DMS114 treated with DMSO at 0.1 percent for 48 hours (cell line): Measurements from ENCODE around the gene RARB.

ENCODE experiments used
- DNase-seq: peaks from one replicate; lab custom pipeline; 2025; ENCODE audit not compliant: unreplicated experiment; lab: John Stamatoyannopoulos, UW

The RARB gene

DNA sequence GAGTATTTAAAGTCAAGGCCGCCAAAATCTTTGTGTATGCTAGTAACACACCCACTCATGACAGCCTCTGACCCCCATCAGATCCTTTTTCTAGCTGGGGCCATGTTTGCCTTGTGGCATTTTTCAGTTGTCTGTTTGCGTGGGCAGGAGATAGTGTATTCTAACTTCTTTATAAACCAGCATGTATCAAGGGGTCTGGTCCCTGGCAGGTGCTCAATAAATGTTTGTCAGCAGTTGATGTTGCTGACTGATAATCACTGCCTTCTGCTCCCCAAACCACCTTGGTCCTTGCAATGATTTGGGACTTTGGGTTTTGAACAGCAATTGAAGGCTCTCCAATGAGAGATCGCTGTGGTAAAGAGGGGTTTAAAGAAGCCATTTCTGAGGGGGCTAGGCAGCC is 19.2 kb downstream of the RARB start:
- no peak for DNase-seq

DNA sequence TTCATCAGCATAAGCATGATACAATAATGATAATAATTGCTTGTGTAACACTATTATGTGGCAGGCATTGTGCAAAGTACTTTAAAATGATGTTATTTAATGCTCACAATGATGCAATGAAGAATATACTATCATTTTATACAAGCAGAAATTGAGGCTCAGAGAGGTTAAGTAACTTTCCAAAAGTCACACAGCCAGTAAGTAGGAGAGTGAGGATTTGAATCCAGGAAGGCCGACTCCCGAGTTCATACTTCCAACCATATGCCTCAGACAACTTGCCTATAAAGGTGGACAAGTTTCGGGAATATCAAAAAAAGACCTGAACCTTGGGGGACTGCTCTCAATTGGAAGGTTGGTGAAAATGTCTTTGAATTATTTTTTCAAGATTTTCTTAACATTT is 19.9 kb downstream of the RARB start:
- DNase-seq: no peak

DNA sequence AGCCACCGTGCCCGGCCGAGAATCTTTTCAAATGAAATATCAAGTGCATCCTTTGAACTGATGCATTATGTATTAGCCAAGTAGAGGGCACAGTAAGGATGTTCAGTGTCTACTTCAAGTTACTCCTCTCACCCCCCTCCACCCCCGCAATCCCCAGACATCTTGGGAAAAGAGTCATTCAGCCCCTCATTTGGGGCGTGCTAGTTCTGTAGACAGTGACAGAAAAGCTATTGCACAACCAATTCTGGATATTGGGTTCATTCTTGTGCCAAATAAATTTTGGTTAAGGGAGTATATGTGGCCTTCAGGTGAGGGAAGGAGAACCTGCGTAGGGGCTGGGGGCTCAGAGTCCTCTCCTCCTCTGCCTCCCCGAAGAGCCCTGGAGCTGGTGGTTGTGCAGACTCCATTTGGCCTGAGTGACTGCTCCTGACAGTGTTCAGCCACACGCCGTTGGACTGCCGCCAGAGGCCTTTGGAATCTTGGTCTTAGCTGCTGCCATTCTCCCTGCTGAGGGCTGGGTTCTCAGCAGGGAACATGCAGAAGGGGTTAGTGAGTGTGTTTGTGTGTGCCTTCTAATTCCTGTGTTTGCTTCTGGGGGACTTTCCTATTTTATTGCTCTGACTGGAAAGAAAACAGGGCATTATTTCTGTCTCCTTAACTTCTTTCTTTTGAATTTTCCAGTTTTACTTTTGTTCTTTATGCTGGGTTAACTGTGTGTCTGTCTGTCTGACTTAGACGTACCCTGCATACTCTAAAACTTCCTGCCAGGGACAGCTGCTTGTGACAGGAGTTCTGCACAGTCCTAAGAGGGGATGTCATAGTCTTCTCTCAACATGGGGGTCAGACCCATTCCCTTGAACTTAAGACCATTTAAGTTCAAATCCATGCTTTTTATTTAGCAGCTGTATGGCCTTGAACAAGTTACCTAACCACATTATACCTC is 21.0 kb downstream of the RARB start:
- DNase-seq: no peak

DNA sequence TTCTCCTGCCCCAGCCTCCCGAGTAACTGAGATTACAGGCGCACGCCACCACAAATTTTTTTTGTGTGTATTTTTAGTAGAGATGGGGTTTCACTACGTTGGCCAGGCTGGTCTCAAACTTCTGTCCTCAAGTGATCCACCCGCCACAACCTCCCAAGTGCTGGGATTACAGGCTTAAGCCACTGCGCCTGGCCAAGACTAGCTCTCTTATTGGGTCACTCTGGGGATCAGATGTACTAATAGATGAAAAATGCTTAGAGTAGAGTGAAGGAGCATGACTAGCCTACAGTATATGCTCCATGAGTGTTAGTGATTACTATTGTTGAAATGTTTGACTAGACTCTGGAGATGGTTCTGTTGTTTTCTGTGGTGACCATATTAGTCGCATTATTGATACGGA is 21.8 kb downstream of the RARB start:
- no peak for DNase-seq

DNA sequence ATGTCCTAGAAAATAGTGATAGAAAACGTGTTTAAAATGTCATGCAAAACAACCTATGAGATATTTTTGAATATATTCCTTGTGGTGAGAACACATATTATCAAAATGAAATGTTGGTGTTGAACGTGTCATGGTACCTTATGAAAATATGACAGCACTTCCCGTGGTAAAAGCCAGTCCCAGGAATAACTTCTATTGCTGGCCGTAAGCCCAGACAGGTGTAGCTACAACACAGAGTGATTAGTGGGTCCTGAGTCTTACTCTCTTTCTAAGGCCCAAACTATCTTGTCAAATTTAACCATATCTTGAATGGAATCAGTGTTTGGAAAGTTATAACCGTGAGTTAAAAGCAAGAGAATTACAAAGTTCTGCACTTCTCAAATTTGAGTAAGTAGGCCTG is 24.1 kb downstream of the RARB start:
- no peak for DNase-seq

DNA sequence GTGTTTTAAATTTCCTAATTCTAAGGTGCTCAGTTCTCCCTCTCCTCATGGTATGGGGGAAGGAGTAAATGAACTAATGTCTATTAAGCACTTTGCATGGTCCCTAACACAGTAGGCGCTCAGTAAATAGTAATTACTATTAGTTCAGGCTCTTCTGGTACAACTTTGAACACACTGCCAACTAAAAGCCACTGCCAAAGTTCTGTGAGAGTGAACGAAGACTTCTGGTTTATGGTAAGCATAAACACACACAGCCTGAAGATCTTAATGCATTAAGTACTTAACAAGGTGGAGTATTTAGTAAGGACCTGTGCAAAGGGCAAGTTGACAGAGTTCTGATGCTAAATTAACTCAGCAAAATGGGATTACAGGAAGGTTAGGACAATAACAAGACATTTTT is 24.7 kb downstream of the RARB start:
- no peak for DNase-seq

DNA sequence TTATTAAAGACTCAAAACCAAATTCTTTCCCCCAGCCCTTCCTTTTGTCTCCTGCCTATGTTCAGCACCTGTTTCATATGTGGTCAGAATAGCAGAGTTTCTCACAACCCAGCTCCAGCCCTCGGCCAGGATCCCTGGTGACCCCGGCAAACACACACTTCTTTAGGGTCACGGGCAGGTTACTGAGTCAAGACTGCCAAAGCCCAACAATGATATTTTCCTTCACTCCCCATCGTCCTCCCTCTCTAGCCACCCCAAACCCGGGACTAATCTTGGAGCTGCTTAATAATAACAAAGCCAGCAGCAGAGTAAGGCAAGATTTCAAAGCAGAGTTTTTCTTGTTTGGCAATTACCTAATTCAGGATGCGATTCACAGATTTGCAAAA is 25.5 kb downstream of the RARB start:
- DNase-seq: no peak

DNA sequence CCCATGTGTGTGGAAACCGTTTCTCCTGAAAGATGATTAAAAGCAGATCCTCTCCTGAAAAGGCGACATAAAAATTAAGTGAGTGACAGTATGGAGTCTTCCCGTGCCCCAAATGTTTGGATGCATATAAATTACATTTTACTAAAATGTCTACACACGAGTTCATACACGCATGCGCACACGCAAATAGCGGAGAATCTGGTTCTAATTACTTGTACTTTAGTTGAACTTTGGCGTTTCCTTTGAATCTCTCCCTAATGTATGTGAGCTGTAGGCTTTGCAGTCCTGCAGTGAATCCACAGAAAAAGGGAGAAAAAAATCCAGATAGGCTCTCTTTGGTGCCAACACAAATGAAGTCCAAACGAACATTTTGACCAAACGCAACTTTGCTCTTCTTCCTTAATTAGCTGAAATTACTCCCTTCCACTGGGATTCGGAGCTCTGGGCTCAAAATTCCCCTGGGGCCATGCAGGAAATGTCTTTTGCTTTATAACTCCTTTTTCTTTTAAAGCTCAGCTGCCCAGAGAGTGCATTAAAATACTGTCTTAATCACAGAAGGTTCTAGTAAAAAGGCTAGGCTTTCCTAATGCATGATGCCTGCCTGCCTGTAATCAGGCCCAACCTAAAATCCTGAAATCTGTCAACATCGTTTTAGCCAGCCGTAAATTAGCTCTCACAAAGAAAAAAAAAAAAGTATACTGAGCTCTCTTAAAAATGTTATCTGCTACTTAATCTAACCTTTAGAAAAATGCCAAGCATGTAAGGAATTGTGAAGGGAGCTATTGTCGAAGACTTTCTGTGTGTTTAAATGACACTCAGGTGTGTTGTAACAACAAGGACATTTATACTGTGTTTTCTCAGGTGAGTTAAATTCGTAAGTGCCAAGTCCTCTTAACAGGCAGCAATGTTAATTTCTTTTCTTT is 26.2 kb downstream of the RARB start:
- DNase-seq: peak; percentile 82

DNA sequence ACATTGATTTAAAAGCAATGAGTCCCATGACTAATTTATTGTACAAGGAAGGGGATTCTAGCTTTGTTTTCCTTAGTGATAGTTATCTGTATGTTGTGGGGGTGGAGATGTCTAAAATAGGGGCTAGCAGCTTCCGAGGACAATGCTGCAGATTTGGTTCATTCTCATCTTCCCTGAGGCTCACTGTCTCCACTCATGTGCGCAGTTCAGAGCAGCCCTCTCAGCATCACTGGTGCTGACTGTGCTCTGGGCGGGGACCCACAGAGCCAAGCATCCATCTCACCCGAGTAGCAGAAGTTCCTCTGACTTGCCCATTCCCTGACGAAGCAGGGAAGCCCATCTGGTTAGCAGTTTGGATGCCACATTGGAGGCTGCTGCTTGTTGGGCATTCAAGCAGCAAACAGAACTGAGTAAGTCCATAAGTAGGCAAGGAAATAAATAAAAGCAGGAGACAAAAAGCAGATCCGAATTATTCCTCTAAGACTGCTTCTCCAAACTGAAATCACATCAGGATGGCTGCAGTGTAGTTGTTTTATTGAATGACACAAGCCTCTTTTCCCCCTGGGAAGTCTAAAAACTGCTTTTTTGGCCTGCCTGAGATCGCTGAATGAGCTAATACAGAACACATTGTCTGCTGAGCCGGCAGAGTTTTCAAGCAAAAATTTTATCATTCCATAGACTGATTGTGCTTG is 27.5 kb downstream of the RARB start:
- no peak for DNase-seq

DNA sequence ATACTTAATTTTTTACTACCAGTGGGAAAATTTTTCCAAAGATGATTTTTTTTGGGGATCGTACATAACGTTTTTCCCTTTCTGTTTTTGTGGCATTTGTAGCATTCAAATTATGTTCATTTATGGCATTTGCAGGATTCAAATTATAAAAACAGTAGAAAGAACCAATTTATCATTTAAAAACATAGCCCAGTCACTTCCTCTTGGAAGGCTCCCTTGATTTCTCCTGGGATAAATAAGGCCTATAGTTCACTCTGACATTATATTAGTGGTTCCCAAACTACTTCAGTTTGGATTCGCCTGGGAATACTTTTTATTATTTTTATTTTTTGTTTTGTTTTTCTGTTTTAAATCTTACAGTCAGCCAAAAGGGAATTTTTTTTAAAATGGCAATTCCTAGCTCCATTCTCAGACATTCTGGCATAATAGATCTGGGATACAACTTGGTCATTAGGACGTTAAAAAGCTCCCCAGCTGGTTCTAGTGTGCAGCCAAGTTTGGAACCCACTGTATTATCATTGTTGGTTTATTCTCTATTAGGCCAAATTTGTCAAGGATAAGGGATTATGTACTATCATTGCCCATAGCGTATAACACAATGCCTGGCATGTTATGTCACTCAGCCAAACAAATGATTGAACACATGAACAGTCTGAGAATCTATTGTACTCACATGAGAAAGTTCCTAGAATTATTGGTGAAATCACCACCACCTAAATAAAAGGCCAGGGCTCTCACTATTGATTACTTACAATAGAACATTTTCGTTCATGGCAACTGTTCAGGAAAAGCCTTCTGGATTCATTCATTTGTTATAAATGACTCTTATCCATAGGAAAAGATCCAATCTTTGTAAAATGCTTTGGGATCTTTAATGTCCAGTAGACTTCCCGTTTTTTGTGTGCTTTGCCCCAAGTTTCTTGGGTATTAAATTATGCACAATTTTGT is 28.9 kb downstream of the RARB start:
- DNase-seq: no peak

DNA sequence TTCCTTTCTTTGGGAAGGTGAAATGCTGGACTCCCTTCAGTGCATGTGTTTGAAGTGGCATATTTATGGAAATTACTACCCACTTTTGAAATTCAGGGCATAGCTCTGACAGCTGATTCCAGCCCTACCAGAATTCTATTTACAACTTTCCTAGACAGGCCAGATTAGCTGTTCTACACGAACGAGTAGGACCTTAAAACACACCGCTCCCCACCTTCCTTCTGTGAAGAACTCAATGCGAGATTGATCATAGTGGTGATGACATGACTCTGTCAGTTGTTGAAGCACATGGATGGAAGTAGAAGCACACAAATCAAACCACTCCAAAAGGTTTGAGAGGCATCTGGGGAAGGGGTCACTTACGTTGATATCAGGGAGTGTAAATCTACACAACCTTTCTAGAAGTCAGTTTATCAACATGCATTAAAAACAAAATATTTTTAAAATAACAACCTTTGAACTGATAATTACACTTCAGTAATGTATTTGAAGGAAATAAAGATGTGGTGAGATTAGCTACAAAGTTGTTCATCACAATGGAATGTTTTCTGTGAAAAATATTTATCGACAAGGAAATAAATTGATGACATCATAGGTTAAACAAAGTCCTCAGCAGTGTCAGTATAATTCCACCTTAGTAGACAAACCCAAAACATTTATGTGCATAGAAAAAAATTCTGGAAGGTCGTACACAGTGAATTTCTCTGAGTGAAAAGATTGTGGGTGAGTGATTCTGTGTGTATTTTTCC is 29.8 kb downstream of the RARB start:
- no peak for DNase-seq

DNA sequence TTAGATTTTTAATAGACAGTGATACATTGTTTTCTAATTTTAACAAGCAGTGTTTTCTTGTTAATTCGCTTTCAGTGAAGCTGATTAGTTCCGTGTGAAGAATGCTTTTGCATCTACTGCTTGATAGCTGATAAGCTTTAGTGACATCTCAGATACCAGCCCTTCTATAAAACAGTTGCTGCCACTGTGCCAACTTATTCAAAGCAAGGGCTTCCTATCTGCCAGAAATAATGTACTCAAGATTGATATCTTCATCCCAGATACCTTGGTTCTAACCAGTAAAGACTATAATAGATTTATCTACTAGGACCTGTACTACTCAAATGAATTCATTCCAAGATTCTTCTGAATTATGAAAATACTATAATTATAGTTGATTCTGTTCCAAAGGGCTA is 30.4 kb downstream of the RARB start:
- DNase-seq: no peak

DNA sequence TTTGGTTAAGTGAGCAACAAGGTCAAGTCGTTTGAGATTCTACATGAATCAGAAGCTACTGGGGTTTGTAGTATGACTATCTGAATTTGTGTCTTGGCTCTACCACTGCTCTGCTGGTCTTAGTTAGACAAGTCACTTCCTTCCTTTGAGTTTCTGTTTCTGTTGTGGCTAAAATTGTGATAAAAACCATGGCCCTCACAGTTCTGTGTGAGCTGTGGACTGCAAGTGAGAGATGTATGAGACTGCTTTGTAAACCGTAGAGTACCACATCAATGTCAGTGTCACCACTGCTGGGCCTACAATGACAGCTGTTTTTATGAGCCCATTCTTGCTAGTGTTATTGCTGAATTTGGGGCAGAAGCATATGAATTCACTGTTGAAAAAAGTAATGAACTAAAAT is 32.7 kb downstream of the RARB start:
- no peak for DNase-seq

DNA sequence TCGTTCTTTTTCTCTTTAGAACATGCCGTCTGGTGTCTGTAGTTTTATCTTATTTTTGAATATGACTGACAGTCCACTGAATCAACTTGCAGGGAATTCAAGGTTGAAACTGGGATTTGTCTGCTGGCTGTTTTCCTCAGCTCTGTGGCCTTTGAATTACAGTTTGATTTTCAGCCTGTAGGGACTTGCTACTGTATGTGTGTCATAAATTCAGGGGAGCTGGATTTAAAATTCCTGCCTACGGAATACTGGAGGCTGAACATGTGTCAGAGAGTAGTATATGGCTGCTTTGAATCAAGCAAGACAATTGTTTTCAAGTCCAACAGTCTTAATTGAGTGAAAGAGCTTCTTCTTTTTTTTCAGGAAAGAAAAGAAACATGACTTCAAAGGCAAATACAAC is 33.9 kb downstream of the RARB start:
- no peak for DNase-seq

DNA sequence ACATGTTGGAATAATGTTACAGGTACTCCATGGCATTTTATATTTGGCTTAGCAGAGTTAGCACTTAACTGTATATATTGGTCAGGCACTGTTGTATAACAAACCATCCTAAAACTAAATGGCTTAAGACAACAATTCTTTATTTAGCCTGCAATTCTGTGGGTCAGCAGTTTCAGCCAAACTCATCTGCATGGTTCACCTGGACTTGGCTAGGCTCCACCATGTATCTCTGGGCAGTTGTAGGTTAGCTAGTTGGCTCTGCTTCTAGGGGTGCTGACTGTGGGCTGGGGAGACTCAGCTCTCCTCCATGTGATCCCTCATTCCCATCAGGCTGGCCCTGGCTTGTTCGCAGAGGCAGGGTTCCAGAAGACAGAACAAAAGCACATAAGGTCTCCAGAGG is 34.4 kb downstream of the RARB start:
- DNase-seq: no peak

DNA sequence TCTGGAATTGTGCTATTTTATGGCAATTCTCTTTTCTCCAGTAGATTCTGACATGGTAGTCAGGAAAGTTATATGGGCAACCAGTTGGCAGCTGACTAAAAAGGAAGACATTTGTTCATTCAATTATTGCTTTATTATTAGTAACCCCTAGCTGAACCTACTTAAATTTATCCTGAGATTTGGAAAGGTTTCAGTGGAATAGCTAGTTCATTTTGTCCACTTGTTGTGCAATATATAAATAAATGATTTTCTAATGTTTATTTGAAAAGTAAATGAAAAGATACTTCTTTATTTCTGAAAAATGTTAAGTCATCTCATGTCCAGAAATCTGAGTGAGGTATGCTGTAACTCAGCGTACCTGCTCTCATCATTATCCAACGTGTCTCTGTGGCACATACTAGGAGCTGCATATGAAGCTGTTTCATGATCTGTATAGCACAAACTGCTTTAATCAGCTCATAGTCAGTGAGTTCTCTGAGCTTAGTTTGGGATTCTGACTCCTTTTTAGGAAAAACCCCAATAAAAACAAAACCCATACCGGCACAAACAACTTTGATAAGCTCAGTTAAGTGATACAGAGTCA is 35.9 kb downstream of the RARB start:
- no peak for DNase-seq

DNA sequence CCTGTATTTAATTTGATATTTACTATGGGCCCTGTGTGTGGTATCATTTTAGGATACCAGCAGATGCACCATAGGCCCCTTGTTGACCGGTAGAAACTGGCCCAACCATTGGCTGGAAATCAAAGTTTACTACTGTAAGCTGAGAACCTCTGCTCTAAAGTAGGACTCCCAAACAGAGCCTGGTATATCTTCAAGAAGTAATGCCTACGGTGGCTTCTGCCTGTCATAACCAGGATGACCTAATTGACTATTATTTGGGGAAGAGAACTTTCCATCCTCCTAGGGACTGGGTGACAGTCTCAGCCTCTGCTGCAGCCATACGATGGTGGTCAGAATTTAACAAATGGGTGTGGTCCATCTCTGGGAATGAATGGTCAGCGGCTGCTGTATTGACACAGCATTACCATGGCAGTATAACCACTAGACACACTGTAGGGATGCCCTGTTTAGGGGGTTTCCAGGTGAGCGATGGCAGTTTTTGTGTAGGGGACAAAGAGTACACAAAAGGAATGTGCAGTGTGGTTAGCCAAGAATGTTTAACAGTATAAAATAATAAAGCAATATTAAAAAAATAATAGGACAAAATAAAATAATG is 37.3 kb downstream of the RARB start:
- no peak for DNase-seq

DNA sequence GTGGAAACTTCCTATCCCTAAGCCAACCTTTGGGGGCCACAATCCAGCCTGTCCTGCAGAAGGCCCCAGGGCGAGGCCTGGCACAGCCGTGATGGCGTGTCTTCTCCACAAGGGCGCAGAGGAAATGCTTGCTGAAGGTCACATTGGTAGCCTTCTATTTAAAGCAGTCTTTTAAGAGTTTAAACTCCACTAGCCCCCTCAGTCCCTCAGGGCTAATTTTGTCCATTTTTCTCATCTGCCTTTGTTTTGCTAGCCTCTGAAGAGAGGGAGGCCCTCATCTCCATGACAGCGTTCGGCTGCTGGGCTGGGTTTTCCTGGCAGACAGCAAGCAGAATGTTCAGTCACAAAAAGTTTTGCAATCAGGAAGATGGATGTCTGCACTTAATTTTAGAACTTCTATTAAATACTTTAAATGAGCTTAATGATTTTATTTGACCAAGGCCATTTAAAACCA is 40.8 kb downstream of the RARB start:
- DNase-seq: no peak

DNA sequence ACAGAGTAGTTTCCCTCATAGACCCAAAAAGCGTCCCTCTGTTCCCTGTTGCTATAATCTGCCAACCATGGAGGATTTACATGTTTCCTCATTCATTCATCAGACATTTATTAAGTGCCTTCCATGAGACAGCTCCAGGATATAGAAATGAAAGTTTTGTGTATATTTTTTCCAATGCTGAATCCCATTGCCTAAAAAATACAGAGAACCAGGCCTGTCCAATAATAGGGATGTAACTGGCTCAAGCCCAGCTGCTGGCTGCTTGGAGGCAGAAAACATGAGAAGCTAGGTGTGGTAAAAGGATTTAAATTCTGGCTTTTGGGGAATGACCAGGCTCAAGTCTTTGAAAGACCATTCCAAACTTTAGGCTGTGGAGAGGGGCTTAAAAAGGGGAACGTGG is 41.5 kb downstream of the RARB start:
- no peak for DNase-seq
